CD4-positive, alpha-beta T cell treated with Interferon gamma for 1 hour (primary cell): ENCODE data around the gene ARHGAP26.
A peak's percentile ranks its signal among the peaks of the same experiment; 100 is the strongest.

Source experiments
- DNase-seq: peaks from one replicate; pipeline ENCODE4 v3.0.0-alpha.2; 2020

ARHGAP26 gene

GRCh38 chr5:143001764-143002351 is 231.7 kb downstream of the ARHGAP26 start:
- no peak for DNase-seq

- peak; percentile 74 for DNase-seq
These were observed 232.5 kb downstream of the ARHGAP26 start for GRCh38 chr5:143002459-143003327.

GRCh38 chr5:143003328-143003636 is 233.1 kb downstream of the ARHGAP26 start:
- DNase-seq: no peak

GRCh38 chr5:143004361-143005145 is 234.4 kb downstream of the ARHGAP26 start:
- DNase-seq: no peak

- DNase-seq: no peak
These were observed 236.3 kb downstream of the ARHGAP26 start for GRCh38 chr5:143006501-143006900.

- no peak for DNase-seq
These were observed 237.9 kb downstream of the ARHGAP26 start for GRCh38 chr5:143008032-143008431.

- peak; percentile 89 for DNase-seq
These were observed 238.8 kb downstream of the ARHGAP26 start for GRCh38 chr5:143008809-143009521.

- no peak for DNase-seq
These were observed 240.2 kb downstream of the ARHGAP26 start for GRCh38 chr5:143010351-143010750.

- DNase-seq: no peak
These were observed 241.4 kb downstream of the ARHGAP26 start for GRCh38 chr5:143011585-143011984.

- DNase-seq: no peak
These were observed 243.2 kb downstream of the ARHGAP26 start for GRCh38 chr5:143013176-143013891.

- DNase-seq: no peak
These were observed 244.0 kb downstream of the ARHGAP26 start for GRCh38 chr5:143014017-143014651.

GRCh38 chr5:143016777-143017516 is 246.8 kb downstream of the ARHGAP26 start:
- DNase-seq: peak; percentile 19

- no peak for DNase-seq
These were observed 247.4 kb downstream of the ARHGAP26 start for GRCh38 chr5:143017541-143017940.

- no peak for DNase-seq
These were observed 247.8 kb downstream of the ARHGAP26 start for GRCh38 chr5:143017992-143018391.

- DNase-seq: no peak
These were observed 249.0 kb downstream of the ARHGAP26 start for GRCh38 chr5:143019157-143019556.

GRCh38 chr5:143019614-143020515 is 249.7 kb downstream of the ARHGAP26 start:
- no peak for DNase-seq

- no peak for DNase-seq
These were observed 251.4 kb downstream of the ARHGAP26 start for GRCh38 chr5:143021595-143021994.

- DNase-seq: no peak
These were observed 253.4 kb downstream of the ARHGAP26 start for GRCh38 chr5:143023411-143024096.

- no peak for DNase-seq
These were observed 254.2 kb downstream of the ARHGAP26 start for GRCh38 chr5:143024228-143024920.
